ENCODE data around the gene TMTC1. TPM values are rescaled to one million over a fixed set of nuclear protein-coding genes. Genes with fewer than 3 reads are reported as not detected.

Gene TMTC1
- total RNA-seq, 1 experiment from 2014 or later = 0.17 TPM

DNA sequence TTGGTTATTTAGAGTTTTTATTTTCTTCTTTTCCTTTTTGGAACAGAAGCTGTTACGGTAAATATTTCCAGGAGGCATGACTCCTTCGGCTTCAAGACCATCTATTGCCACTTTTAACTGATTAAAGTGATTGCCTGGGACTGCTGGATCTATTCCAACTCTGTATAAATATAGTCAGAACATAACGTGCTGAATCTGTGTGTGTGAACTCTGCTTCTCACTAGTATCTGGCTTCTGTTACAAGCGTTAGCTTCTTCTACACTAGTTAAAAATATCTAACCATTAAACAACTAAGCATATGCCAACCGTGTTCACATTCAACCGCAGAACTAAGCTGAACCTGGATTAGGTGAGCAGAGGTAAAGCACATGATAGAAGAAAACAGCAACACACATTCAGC lies 49.0 kb downstream of the TMTC1 start:
- no peak for DNase-seq
- Mint-ChIP-seq H3K4me1 (ENCODE audit: low read depth, unreplicated experiment) (no peaks in the 10 kb centered on the region), H3K9me3 (ENCODE audit: low read depth, unreplicated experiment) (no peaks in the 10 kb centered on the region), H3K4me3 (ENCODE audit: low read depth, unreplicated experiment) (no peak overlapping the region), H3K27ac (ENCODE audit: unreplicated experiment) (no peak overlapping the region), H3K27me3 (ENCODE audit: unreplicated experiment) (peaks cover 4% of the 10 kb centered on the region), H3K36me3 (ENCODE audit: insufficient read depth, unreplicated experiment) (no peaks in the 10 kb centered on the region)
- CTCF ChIA-PET = no interaction called here
- TF ChIP-seq, protein P1, sequence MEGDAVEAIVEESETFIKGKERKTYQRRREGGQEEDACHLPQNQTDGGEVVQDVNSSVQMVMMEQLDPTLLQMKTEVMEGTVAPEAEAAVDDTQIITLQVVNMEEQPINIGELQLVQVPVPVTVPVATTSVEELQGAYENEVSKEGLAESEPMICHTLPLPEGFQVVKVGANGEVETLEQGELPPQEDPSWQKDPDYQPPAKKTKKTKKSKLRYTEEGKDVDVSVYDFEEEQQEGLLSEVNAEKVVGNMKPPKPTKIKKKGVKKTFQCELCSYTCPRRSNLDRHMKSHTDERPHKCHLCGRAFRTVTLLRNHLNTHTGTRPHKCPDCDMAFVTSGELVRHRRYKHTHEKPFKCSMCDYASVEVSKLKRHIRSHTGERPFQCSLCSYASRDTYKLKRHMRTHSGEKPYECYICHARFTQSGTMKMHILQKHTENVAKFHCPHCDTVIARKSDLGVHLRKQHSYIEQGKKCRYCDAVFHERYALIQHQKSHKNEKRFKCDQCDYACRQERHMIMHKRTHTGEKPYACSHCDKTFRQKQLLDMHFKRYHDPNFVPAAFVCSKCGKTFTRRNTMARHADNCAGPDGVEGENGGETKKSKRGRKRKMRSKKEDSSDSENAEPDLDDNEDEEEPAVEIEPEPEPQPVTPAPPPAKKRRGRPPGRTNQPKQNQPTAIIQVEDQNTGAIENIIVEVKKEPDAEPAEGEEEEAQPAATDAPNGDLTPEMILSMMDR (IDR thresholded peaks at IDR 0.05; ENCODE audit: unreplicated experiment) = no peak
- BruUV-seq (replicated peaks) = no TSS peak
- intact Hi-C loops (cut with micrococcal nuclease; ENCODE audit: unreplicated experiment) = no loop called here

DNA sequence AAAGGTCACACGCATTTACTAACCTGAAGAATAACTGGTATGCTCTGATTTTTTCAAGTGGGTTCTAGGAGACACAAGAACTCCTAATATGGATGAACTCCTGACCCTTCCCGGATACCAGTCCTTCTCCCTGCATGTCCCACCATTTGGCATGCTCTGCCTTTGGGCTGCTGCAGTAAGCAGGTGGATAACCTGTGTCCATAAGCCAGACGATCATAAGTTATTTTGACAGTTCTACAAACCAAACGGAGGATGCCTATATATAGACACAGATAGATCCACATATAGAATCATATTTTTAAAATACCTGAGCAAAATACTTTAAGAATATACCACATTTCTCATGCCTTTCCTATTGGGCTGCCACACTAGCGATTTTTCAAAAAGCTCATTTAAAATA lies 49.4 kb downstream of the TMTC1 start:
- Mint-ChIP-seq H3K4me3 (ENCODE audit: low read depth, unreplicated experiment) (no peak overlapping the region), H3K36me3 (ENCODE audit: insufficient read depth, unreplicated experiment) (no peaks in the 10 kb centered on the region), H3K4me1 (ENCODE audit: low read depth, unreplicated experiment) (no peaks in the 10 kb centered on the region), H3K27ac (ENCODE audit: unreplicated experiment) (no peak overlapping the region), H3K27me3 (ENCODE audit: unreplicated experiment) (peaks cover 9% of the 10 kb centered on the region), H3K9me3 (ENCODE audit: low read depth, unreplicated experiment) (no peaks in the 10 kb centered on the region)
- no TSS peak for BruUV-seq (replicated peaks)
- intact Hi-C loops (cut with micrococcal nuclease; ENCODE audit: unreplicated experiment) = no loop called here
- no peak for DNase-seq
- TF ChIP-seq, protein P1 (IDR thresholded peaks at IDR 0.05; ENCODE audit: unreplicated experiment) = no peak
- CTCF ChIA-PET = no interaction called here

GRCh38 chr12:29733501-29733900 lies 50.2 kb downstream of the TMTC1 start:
- CTCF ChIA-PET = no interaction called here
- Mint-ChIP-seq H3K4me3 (ENCODE audit: low read depth, unreplicated experiment) (no peak overlapping the region), H3K27me3 (ENCODE audit: unreplicated experiment) (peaks cover 17% of the 10 kb centered on the region), H3K4me1 (ENCODE audit: low read depth, unreplicated experiment) (no peaks in the 10 kb centered on the region), H3K27ac (ENCODE audit: unreplicated experiment) (no peak overlapping the region), H3K36me3 (ENCODE audit: insufficient read depth, unreplicated experiment) (no peaks in the 10 kb centered on the region), H3K9me3 (ENCODE audit: low read depth, unreplicated experiment) (peaks cover 2% of the 10 kb centered on the region)
- BruUV-seq (replicated peaks) = no TSS peak
- intact Hi-C loops (cut with micrococcal nuclease; ENCODE audit: unreplicated experiment) = no loop called here
- no peak for DNase-seq
- TF ChIP-seq, protein P1 (IDR thresholded peaks at IDR 0.05; ENCODE audit: unreplicated experiment) = no peak

- H3K4me3 Mint-ChIP-seq (ENCODE audit: low read depth, unreplicated experiment) = no peak overlapping the region
- H3K4me1 Mint-ChIP-seq (ENCODE audit: low read depth, unreplicated experiment) = no peaks in the 10 kb centered on the region
- intact Hi-C loops (cut with micrococcal nuclease; ENCODE audit: unreplicated experiment) = no loop called here
- no peak for DNase-seq
- no peaks in the 10 kb centered on the region for H3K36me3 Mint-ChIP-seq (ENCODE audit: insufficient read depth, unreplicated experiment)
- peaks cover 2% of the 10 kb centered on the region for H3K9me3 Mint-ChIP-seq (ENCODE audit: low read depth, unreplicated experiment)
- CTCF ChIA-PET = no interaction called here
- H3K27ac Mint-ChIP-seq (ENCODE audit: unreplicated experiment) = no peak overlapping the region
- peaks cover 19% of the 10 kb centered on the region for H3K27me3 Mint-ChIP-seq (ENCODE audit: unreplicated experiment)
- TF ChIP-seq, protein P1 (IDR thresholded peaks at IDR 0.05; ENCODE audit: unreplicated experiment) = no peak
- BruUV-seq (replicated peaks) = no TSS peak
Observed at GRCh38 chr12:29733060-29733459, 50.7 kb downstream of the TMTC1 start.

DNA sequence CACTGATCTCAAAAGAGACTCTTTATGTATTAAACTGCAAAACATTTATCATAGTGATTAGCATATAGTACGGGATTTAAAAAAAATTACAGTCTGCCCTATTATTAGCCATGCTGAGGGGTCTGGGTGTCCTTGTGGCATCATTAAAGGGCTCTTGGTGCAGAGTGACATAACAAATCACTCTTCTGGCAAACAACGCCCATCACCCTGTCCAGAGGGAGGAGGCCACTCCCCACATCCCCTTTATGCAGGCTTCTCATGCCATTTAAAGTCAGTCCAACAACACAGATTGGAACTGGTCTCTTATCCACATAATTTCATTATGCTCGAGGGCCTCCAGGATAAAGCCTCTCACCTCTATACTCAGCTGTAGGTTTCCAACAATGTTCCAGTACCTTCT lies 51.1 kb downstream of the TMTC1 start:
- no peak for DNase-seq
- BruUV-seq (replicated peaks) = no TSS peak
- CTCF ChIA-PET = no interaction called here
- H3K4me3 Mint-ChIP-seq (ENCODE audit: low read depth, unreplicated experiment) = no peak overlapping the region
- H3K4me1 Mint-ChIP-seq (ENCODE audit: low read depth, unreplicated experiment) = no peaks in the 10 kb centered on the region
- TF ChIP-seq, protein P1 (IDR thresholded peaks at IDR 0.05; ENCODE audit: unreplicated experiment) = no peak
- peaks cover 19% of the 10 kb centered on the region for H3K27me3 Mint-ChIP-seq (ENCODE audit: unreplicated experiment)
- no peak overlapping the region for H3K27ac Mint-ChIP-seq (ENCODE audit: unreplicated experiment)
- H3K36me3 Mint-ChIP-seq (ENCODE audit: insufficient read depth, unreplicated experiment) = no peaks in the 10 kb centered on the region
- intact Hi-C loops (cut with micrococcal nuclease; ENCODE audit: unreplicated experiment) = no loop called here
- peaks cover 2% of the 10 kb centered on the region for H3K9me3 Mint-ChIP-seq (ENCODE audit: low read depth, unreplicated experiment)

Data from Calu3 (cell line).